ENCODE measurements around the gene CLCN3. TPM values are rescaled to one million over a fixed set of nuclear protein-coding genes. Genes with fewer than 3 reads are reported as not detected.

The CLCN3 gene
- total RNA-seq, 4 donors from 2014 or later = 43.7 to 58.5 (median 51.7) TPM

GRCh38 chr4:169689681-169690080, 69.3 kb downstream of the CLCN3 start:
- TF ChIP-seq POLR2A (IDR thresholded peaks at IDR 0.05) = no peak
- no peak for TF ChIP-seq EP300 (IDR thresholded peaks at IDR 0.05)
- no peak for TF ChIP-seq CTCF (IDR thresholded peaks at IDR 0.05)
- TF ChIP-seq POLR2AphosphoS5 (IDR thresholded peaks at IDR 0.05) = no peak

GRCh38 chr4:169690787-169691186, 70.4 kb downstream of the CLCN3 start:
- DNase-seq (ENCODE audit: low spot score in 2 of 2) = no peak

More at GRCh38 chr4:169689681-169690080, 69.3 kb downstream of the CLCN3 start:
- no peaks in the 10 kb centered on the region for H3K4me1 ChIP-seq
- DNase-seq (ENCODE audit: low spot score in 2 of 2) = no peak
- no peak overlapping the region for H3K27ac ChIP-seq
- H3K9me3 ChIP-seq = no peaks in the 10 kb centered on the region
- H3K4me3 ChIP-seq = no peak overlapping the region
- WGBS = 95% methylated on average over 1 of the region's 1 CpG
- H3K27me3 ChIP-seq = no peaks in the 10 kb centered on the region
- H3K36me3 ChIP-seq = peaks cover 11% of the 10 kb centered on the region

GRCh38 chr4:169698331-169698730, 78.0 kb downstream of the CLCN3 start:
- H3K36me3 ChIP-seq = peaks cover 41% of the 10 kb centered on the region
- 86% methylated on average over 5 of the region's 5 CpGs for WGBS
- TF ChIP-seq POLR2AphosphoS5 (IDR thresholded peaks at IDR 0.05) (no peak), POLR2A (IDR thresholded peaks at IDR 0.05) (no peak), CTCF (IDR thresholded peaks at IDR 0.05) (no peak), EP300 (IDR thresholded peaks at IDR 0.05) (no peak)
- H3K27ac ChIP-seq = no peak overlapping the region
- no peak overlapping the region for H3K4me3 ChIP-seq
- H3K4me1 ChIP-seq = no peaks in the 10 kb centered on the region
- H3K27me3 ChIP-seq = no peaks in the 10 kb centered on the region
- no peak for DNase-seq (ENCODE audit: low spot score in 2 of 2)
- no peaks in the 10 kb centered on the region for H3K9me3 ChIP-seq

More at GRCh38 chr4:169690787-169691186, 70.4 kb downstream of the CLCN3 start:
- Histone ChIP-seq H3K4me3 (no peak overlapping the region), H3K4me1 (no peaks in the 10 kb centered on the region), H3K27ac (no peak overlapping the region), H3K36me3 (peaks cover 16% of the 10 kb centered on the region), H3K27me3 (no peaks in the 10 kb centered on the region), H3K9me3 (no peaks in the 10 kb centered on the region)
- WGBS = 99% methylated on average over 5 of the region's 5 CpGs
- TF ChIP-seq POLR2AphosphoS5 (IDR thresholded peaks at IDR 0.05) (no peak), EP300 (IDR thresholded peaks at IDR 0.05) (no peak), POLR2A (IDR thresholded peaks at IDR 0.05) (no peak), CTCF (IDR thresholded peaks at IDR 0.05) (no peak)

- Histone ChIP-seq H3K36me3 (peaks cover 13% of the 10 kb centered on the region), H3K9me3 (no peaks in the 10 kb centered on the region)
Measured at GRCh38 chr4:169707958-169708643, 87.7 kb downstream of the CLCN3 start.

More at GRCh38 chr4:169707958-169708643, 87.7 kb downstream of the CLCN3 start:
- Histone ChIP-seq H3K27ac (no peak overlapping the region), H3K4me3 (no peak overlapping the region), H3K4me1 (no peaks in the 10 kb centered on the region), H3K27me3 (no peaks in the 10 kb centered on the region)
- 79% methylated on average over 2 of the region's 2 CpGs for WGBS
- no peak for DNase-seq (ENCODE audit: low spot score in 2 of 2)
- TF ChIP-seq CTCF (IDR thresholded peaks at IDR 0.05) (no peak), EP300 (IDR thresholded peaks at IDR 0.05) (no peak), POLR2AphosphoS5 (IDR thresholded peaks at IDR 0.05) (no peak), POLR2A (IDR thresholded peaks at IDR 0.05) (no peak)
